Skeletal muscle cell (primary cell): ENCODE data around the gene ERC2.

Experiments
- DNase-seq: peaks from one replicate; pipeline ENCODE4 v3.0.0-alpha.2; 2010; ENCODE audit warnings: low read depth
- H3K4me3 ChIP-seq: 2 replicates; pipeline ENCODE4 v1.5.1; 2011; ENCODE audit warnings: low read depth, mild to moderate bottlenecking, control low read depth, low read length, moderate library complexity

ERC2 gene

GRCh38 chr3:56373386-56373785, 94.9 kb downstream of the ERC2 start:
- no peak overlapping the region for H3K4me3 ChIP-seq
- DNase-seq: no peak

- H3K4me3 ChIP-seq: no peak overlapping the region
Observed at GRCh38 chr3:56370991-56371775, 97.1 kb downstream of the ERC2 start.

GRCh38 chr3:56369914-56370313, 98.4 kb downstream of the ERC2 start:
- no peak overlapping the region for H3K4me3 ChIP-seq
- no peak for DNase-seq

More at GRCh38 chr3:56370991-56371775, 97.1 kb downstream of the ERC2 start:
- no peak for DNase-seq

GRCh38 chr3:56368846-56369245, 99.4 kb downstream of the ERC2 start:
- no peak overlapping the region for H3K4me3 ChIP-seq
- no peak for DNase-seq

- no peak for DNase-seq
- H3K4me3 ChIP-seq: no peak overlapping the region
Observed at GRCh38 chr3:56366641-56367162, 101.6 kb downstream of the ERC2 start.

- no peak overlapping the region for H3K4me3 ChIP-seq
- DNase-seq: no peak
Observed at GRCh38 chr3:56365905-56366640, 102.2 kb downstream of the ERC2 start.

- DNase-seq: no peak
Observed at GRCh38 chr3:56364665-56365064, 103.6 kb downstream of the ERC2 start.

GRCh38 chr3:56363720-56364119, 104.5 kb downstream of the ERC2 start:
- DNase-seq: no peak

More at GRCh38 chr3:56364665-56365064, 103.6 kb downstream of the ERC2 start:
- no peak overlapping the region for H3K4me3 ChIP-seq

GRCh38 chr3:56361731-56362130, 106.5 kb downstream of the ERC2 start:
- no peak overlapping the region for H3K4me3 ChIP-seq
- no peak for DNase-seq

More at GRCh38 chr3:56363720-56364119, 104.5 kb downstream of the ERC2 start:
- no peak overlapping the region for H3K4me3 ChIP-seq

GRCh38 chr3:56357266-56357665, 111.0 kb downstream of the ERC2 start:
- DNase-seq: no peak
- H3K4me3 ChIP-seq: no peak overlapping the region

- no peak for DNase-seq
- H3K4me3 ChIP-seq: no peak overlapping the region
Observed at GRCh38 chr3:56356808-56357207, 111.5 kb downstream of the ERC2 start.

- DNase-seq: no peak
- H3K4me3 ChIP-seq: no peak overlapping the region
Observed at GRCh38 chr3:56355570-56356185, 112.6 kb downstream of the ERC2 start.

GRCh38 chr3:56351537-56351936, 116.7 kb downstream of the ERC2 start:
- H3K4me3 ChIP-seq: no peak overlapping the region
- DNase-seq: no peak

GRCh38 chr3:56347219-56347871, 120.9 kb downstream of the ERC2 start:
- no peak for DNase-seq

GRCh38 chr3:56342475-56342874, 125.8 kb downstream of the ERC2 start:
- no peak overlapping the region for H3K4me3 ChIP-seq
- DNase-seq: no peak

More at GRCh38 chr3:56347219-56347871, 120.9 kb downstream of the ERC2 start:
- H3K4me3 ChIP-seq: no peak overlapping the region

GRCh38 chr3:56339671-56340070, 128.6 kb downstream of the ERC2 start:
- no peak for DNase-seq
- no peak overlapping the region for H3K4me3 ChIP-seq

- no peak for DNase-seq
- H3K4me3 ChIP-seq: no peak overlapping the region
Observed at GRCh38 chr3:56339244-56339643, 129.0 kb downstream of the ERC2 start.

- no peak for DNase-seq
Observed at GRCh38 chr3:56336023-56336422, 132.2 kb downstream of the ERC2 start.

GRCh38 chr3:56324473-56324872, 143.8 kb downstream of the ERC2 start:
- no peak for DNase-seq
- H3K4me3 ChIP-seq: no peak overlapping the region

More at GRCh38 chr3:56336023-56336422, 132.2 kb downstream of the ERC2 start:
- H3K4me3 ChIP-seq: no peak overlapping the region
